HepG2 (cell line): ENCODE results near the gene B3GNT9. TPM values are rescaled to one million over a fixed set of nuclear protein-coding genes. Genes with fewer than 3 reads are reported as not detected.

ENCODE experiments used
- CHD2 ChIP-seq: IDR thresholded peaks from 2 replicates; pipeline ENCODE4 v1.6.1; 2011; ENCODE audit warnings: low read depth, low read length, improper control_type of control experiment
- CSRNP1 ChIP-seq: sonication (generic); formaldehyde crosslinking; IDR thresholded peaks from 2 replicates; pipeline ENCODE4 v1.8.1; 2023; ENCODE audit warnings: mild to moderate bottlenecking, missing genetic modification reagents
- E2F5 ChIP-seq: sonication (generic); formaldehyde crosslinking; conservative IDR thresholded peaks from 2 replicates; pipeline ENCODE4 v1.4.0; 2020; ENCODE audit warnings: missing genetic modification reagents
- HMG20B ChIP-seq: conservative IDR thresholded peaks from 2 replicates; pipeline ENCODE4 v1.6.1; 2016; ENCODE audit warnings: missing genetic modification reagents, missing compliant biosample characterization
- KDM5B ChIP-seq: sonication (generic); formaldehyde crosslinking; IDR thresholded peaks from 2 replicates; pipeline ENCODE4 v1.4.0; 2020; ENCODE audit warnings: missing genetic modification reagents, mild to moderate bottlenecking, borderline replicate concordance
- MIER2 ChIP-seq: IDR thresholded peaks from 2 replicates; pipeline ENCODE4 v1.6.1; 2016; ENCODE audit warnings: missing biosample characterization, missing genetic modification reagents
- MXD1 ChIP-seq: sonication (generic); formaldehyde crosslinking; IDR thresholded peaks from 2 replicates; pipeline ENCODE4 v1.4.0; 2020; ENCODE audit warnings: mild to moderate bottlenecking, missing genetic modification reagents
- PHF8 ChIP-seq: sonication (generic); formaldehyde crosslinking; IDR thresholded peaks from 2 replicates; pipeline ENCODE4 v1.5.0; 2020; ENCODE audit warnings: missing genetic modification reagents
- SUZ12 ChIP-seq: fragments of 150-350 bp; IDR thresholded peaks from 2 replicates; pipeline ENCODE4 v1.6.1; 2014; ENCODE audit warnings: low read depth, low read length
- U2AF1 ChIP-seq: fragments of 200-400 bp; formaldehyde crosslinking; optimal IDR thresholded peaks from 2 replicates; pipeline ENCODE3; 2017; ENCODE audit warnings: mild to moderate bottlenecking, low read depth, low read length
- ZBTB34 ChIP-seq: sonication (generic); formaldehyde crosslinking; IDR thresholded peaks from 2 replicates; pipeline ENCODE4 v1.8.0; 2022; ENCODE audit warnings: mild to moderate bottlenecking, missing genetic modification reagents
- ZBTB7B ChIP-seq: sonication (generic); formaldehyde crosslinking; IDR thresholded peaks from 2 replicates; pipeline ENCODE4 v1.4.0; 2020; ENCODE audit warnings: missing genetic modification reagents
- ZFP37 ChIP-seq: sonication (generic); formaldehyde crosslinking; IDR thresholded peaks from 2 replicates; pipeline ENCODE4 v1.4.0; 2020; ENCODE audit warnings: missing genetic modification reagents, borderline replicate concordance
- ZFY ChIP-seq: sonication (generic); formaldehyde crosslinking; IDR thresholded peaks from 2 replicates; pipeline ENCODE4 v1.4.0; 2020; ENCODE audit warnings: missing genetic modification reagents
- ZNF343 ChIP-seq: sonication (generic); formaldehyde crosslinking; IDR thresholded peaks from 2 replicates; pipeline ENCODE4 v1.4.0; 2020; ENCODE audit warnings: mild to moderate bottlenecking, missing genetic modification reagents
- ZNF557 ChIP-seq: sonication (generic); formaldehyde crosslinking; IDR thresholded peaks from 2 replicates; pipeline ENCODE4 v1.4.0; 2020; ENCODE audit warnings: missing genetic modification reagents
- ZNF7 ChIP-seq: IDR thresholded peaks from 2 replicates; pipeline ENCODE4 v1.6.1; 2016; ENCODE audit warnings: missing biosample characterization, missing genetic modification reagents
- ZNF841 ChIP-seq: sonication (generic); formaldehyde crosslinking; IDR thresholded peaks from 2 replicates; pipeline ENCODE4 v1.8.1; 2023; ENCODE audit warnings: missing genetic modification reagents, borderline replicate concordance
- polyA plus RNA-seq, 8 experiments: library from polyadenylated mRNA; depleted of rRNA in 3 of 8; stranded (reverse) in 7 of 8; unstranded in 1 of 8; fragments of >200 nt; fragmentation: Illumina TruSeq in 4 of 8; extraction: Trizol in 4 of 8; gene quantifications; 2 replicates each; pipeline versions ENCODE4 v1.2.1 to v1.2.3, GENCODE V29; 2011 to 2016; ENCODE audit warnings: low read depth in 4 of 8, missing spikeins in 1 of 8, mixed read lengths in 1 of 8; ENCODE audit not compliant: insufficient read depth in 1 of 8
- total RNA-seq, 5 experiments: library from RNA; depleted of rRNA; stranded (reverse); fragments of >200 nt; fragmentation: Illumina TruSeq; extraction: Trizol; gene quantifications; 2 replicates each; pipeline ENCODE4 v1.2.3, GENCODE V29; 2016; ENCODE audit warnings: low read depth in 1 of 5
- TF ChIP-seq, protein P1 (sequence below): sonication (generic); formaldehyde crosslinking; IDR thresholded peaks from 2 replicates; pipeline ENCODE4 v1.5.1; 2020; ENCODE audit warnings: mild to moderate bottlenecking, moderate library complexity, missing genetic modification reagents
- TF ChIP-seq, protein P2 (sequence below): sonication (generic); formaldehyde crosslinking; IDR thresholded peaks from 2 replicates; pipeline ENCODE4 v1.4.0; 2020; ENCODE audit warnings: missing genetic modification reagents
- TF ChIP-seq, protein P3 (sequence below): sonication (generic); formaldehyde crosslinking; IDR thresholded peaks from 2 replicates; pipeline ENCODE4 v1.4.0; 2020; ENCODE audit warnings: mild to moderate bottlenecking, missing genetic modification reagents

B3GNT9 gene
- total and polyA plus RNA-seq, 2 of the 13 experiments (the other 11 are each of a cell fraction or from before 2014, with no cell fraction given): 1.5 to 3.1 TPM

- TF ChIP-seq MXD1 (peak; percentile 97), HMG20B (CRISPR knock-in tag) (peak; percentile 83; the same call in 1 of the 2 replicates), CHD2 (no peak), ZNF7 (CRISPR knock-in tag) (peak; percentile 33; the same call in 1 of the 2 replicates), SUZ12 (0 out of 2 replicates have a peak, but pooled peaks have one; percentile 8), MIER2 (peak; percentile 100), ZBTB34 (CRISPR knock-in tag) (no peak), KDM5B (CRISPR knock-in tag) (peak; percentile 98), E2F5 (CRISPR knock-in tag) (peak; percentile 86), ZFP37 (CRISPR knock-in tag) (peak; percentile 52; the same call in 1 of the 2 replicates), ZFY (CRISPR knock-in tag) (peak; percentile 73), ZNF343 (CRISPR knock-in tag) (peak; percentile 24; the same call in 1 of the 2 replicates), ZNF841 (CRISPR knock-in tag) (no peak; the same call in 1 of the 2 replicates), ZNF557 (CRISPR knock-in tag) (peak; percentile 71; the same call in 1 of the 2 replicates), PHF8 (CRISPR knock-in tag) (peak; percentile 64), CSRNP1 (0 out of 2 replicates have a peak, but pooled peaks have one; percentile 8), U2AF1 (no peak), ZBTB7B (peak; percentile 99)
- TF ChIP-seq, protein P1, sequence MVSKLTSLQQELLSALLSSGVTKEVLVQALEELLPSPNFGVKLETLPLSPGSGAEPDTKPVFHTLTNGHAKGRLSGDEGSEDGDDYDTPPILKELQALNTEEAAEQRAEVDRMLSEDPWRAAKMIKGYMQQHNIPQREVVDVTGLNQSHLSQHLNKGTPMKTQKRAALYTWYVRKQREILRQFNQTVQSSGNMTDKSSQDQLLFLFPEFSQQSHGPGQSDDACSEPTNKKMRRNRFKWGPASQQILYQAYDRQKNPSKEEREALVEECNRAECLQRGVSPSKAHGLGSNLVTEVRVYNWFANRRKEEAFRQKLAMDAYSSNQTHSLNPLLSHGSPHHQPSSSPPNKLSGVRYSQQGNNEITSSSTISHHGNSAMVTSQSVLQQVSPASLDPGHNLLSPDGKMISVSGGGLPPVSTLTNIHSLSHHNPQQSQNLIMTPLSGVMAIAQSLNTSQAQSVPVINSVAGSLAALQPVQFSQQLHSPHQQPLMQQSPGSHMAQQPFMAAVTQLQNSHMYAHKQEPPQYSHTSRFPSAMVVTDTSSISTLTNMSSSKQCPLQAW: peak; percentile 77
- TF ChIP-seq, protein P2, sequence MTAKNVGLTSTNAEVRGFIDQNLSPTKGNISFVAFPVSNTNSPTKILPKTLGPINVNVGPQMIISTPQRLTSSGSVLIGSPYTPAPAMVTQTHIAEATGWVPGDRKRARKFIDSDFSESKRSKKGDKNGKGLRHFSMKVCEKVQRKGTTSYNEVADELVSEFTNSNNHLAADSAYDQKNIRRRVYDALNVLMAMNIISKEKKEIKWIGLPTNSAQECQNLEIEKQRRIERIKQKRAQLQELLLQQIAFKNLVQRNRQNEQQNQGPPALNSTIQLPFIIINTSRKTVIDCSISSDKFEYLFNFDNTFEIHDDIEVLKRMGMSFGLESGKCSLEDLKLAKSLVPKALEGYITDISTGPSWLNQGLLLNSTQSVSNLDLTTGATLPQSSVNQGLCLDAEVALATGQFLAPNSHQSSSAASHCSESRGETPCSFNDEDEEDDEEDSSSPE (CRISPR knock-in tag): peak; percentile 63; the same call in 1 of the 2 replicates
- TF ChIP-seq, protein P3, sequence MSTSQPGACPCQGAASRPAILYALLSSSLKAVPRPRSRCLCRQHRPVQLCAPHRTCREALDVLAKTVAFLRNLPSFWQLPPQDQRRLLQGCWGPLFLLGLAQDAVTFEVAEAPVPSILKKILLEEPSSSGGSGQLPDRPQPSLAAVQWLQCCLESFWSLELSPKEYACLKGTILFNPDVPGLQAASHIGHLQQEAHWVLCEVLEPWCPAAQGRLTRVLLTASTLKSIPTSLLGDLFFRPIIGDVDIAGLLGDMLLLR: peak; percentile 98
Observed at GRCh38 chr16:67184995-67185650, 34.3 kb upstream of the B3GNT9 start (continued).
